Mesenchymal stem cell (in vitro differentiated cells and primary cell): ENCODE results near the gene KCNN2.

ENCODE experiments used
- DNase-seq: peaks from one replicate; pipeline ENCODE4 v3.0.0-alpha.2; 2013
- H2AFZ ChIP-seq: one replicate; pipeline ENCODE4 v1.6.1; 2013; ENCODE audit warnings: low read depth, mild to moderate bottlenecking, control low read depth, inconsistent platforms, low read length, moderate library complexity
- H2AK5ac ChIP-seq: 2 replicates; pipeline ENCODE4 v1.6.1; 2013; ENCODE audit warnings: low read length, moderate library complexity, mild to moderate bottlenecking, inconsistent platforms; ENCODE audit not compliant: severe bottlenecking
- H2BK120ac ChIP-seq: one replicate; pipeline ENCODE4 v1.6.1; 2013; ENCODE audit warnings: low read depth, mild to moderate bottlenecking, inconsistent platforms, low read length, moderate library complexity
- H2BK12ac ChIP-seq, 2 experiments: one replicate each; pipeline ENCODE4 v1.6.1; 2013; ENCODE audit warnings: inconsistent platforms in 2 of 2, low read length in 2 of 2, mild to moderate bottlenecking in 2 of 2, moderate library complexity in 2 of 2, control low read depth in 1 of 2
- H2BK15ac ChIP-seq: one replicate; pipeline ENCODE4 v1.6.1; 2013; ENCODE audit warnings: mild to moderate bottlenecking, low read depth, inconsistent platforms; ENCODE audit not compliant: poor library complexity, severe bottlenecking
- H2BK5ac ChIP-seq: 2 replicates; pipeline ENCODE4 v1.6.1; 2013; ENCODE audit warnings: low read depth, mild to moderate bottlenecking, low read length, control low read depth, inconsistent platforms; ENCODE audit not compliant: poor library complexity, severe bottlenecking
- H3K14ac ChIP-seq, 2 experiments: one replicate each; pipeline ENCODE4 v1.6.1; 2013; ENCODE audit warnings: inconsistent platforms in 2 of 2, low read length in 2 of 2, control low read depth in 1 of 2, mild to moderate bottlenecking in 1 of 2, moderate library complexity in 1 of 2
- H3K18ac ChIP-seq, 2 experiments: one replicate each; pipeline ENCODE4 v1.6.1; 2013; ENCODE audit warnings: inconsistent platforms in 2 of 2, low read length in 2 of 2, control low read depth in 1 of 2, low read depth in 1 of 2, mild to moderate bottlenecking in 1 of 2
- H3K23ac ChIP-seq, 2 experiments: one replicate each; pipeline ENCODE4 v1.6.1; 2013; ENCODE audit warnings: inconsistent platforms in 2 of 2, low read length in 2 of 2, mild to moderate bottlenecking in 2 of 2, moderate library complexity in 2 of 2, control low read depth in 1 of 2
- H3K27ac ChIP-seq: 2 replicates; pipeline ENCODE4 v1.5.1; 2013; ENCODE audit warnings: mild to moderate bottlenecking, moderate library complexity, low read length, control low read depth, inconsistent platforms; ENCODE audit not compliant: poor library complexity, severe bottlenecking
- H3K27me3 ChIP-seq, 2 experiments: 2 replicates each; pipeline versions ENCODE4 v1.6.1 to v1.7.0; 2013; ENCODE audit warnings: low read length in 2 of 2, mild to moderate bottlenecking in 2 of 2, moderate library complexity in 2 of 2, control low read depth in 1 of 2, inconsistent platforms in 1 of 2; ENCODE audit not compliant: control insufficient read depth in 1 of 2, insufficient read depth in 1 of 2
- H3K36me3 ChIP-seq, 2 experiments: 2 replicates each; pipeline versions ENCODE4 v1.6.1 to v1.7.0; 2013; ENCODE audit warnings: low read length in 2 of 2, control low read depth in 1 of 2, inconsistent platforms in 1 of 2, low read depth in 1 of 2, mild to moderate bottlenecking in 1 of 2; ENCODE audit not compliant: insufficient read depth in 2 of 2, control insufficient read depth in 1 of 2
- H3K4ac ChIP-seq, 2 experiments: one replicate each; pipeline ENCODE4 v1.6.1; 2013; ENCODE audit warnings: inconsistent platforms in 2 of 2, low read length in 2 of 2, mild to moderate bottlenecking in 2 of 2, moderate library complexity in 2 of 2, control low read depth in 1 of 2, low read depth in 1 of 2
- H3K4me1 ChIP-seq: 2 replicates; pipeline ENCODE4 v1.6.1; 2013; ENCODE audit warnings: low read depth, low read length, control low read depth; ENCODE audit not compliant: control insufficient read depth, insufficient read depth
- H3K4me2 ChIP-seq: 2 replicates; pipeline ENCODE4 v1.6.1; 2013; ENCODE audit warnings: low read length, mild to moderate bottlenecking, inconsistent platforms; ENCODE audit not compliant: poor library complexity, severe bottlenecking
- H3K4me3 ChIP-seq, 2 experiments: 2 replicates each; pipeline versions ENCODE4 v1.5.1 to v1.7.0; 2013; ENCODE audit warnings: low read length in 2 of 2, mild to moderate bottlenecking in 2 of 2, control low read depth in 1 of 2, low read depth in 1 of 2; ENCODE audit not compliant: insufficient read depth in 1 of 2
- H3K79me1 ChIP-seq: replicated peaks from 2 replicates; pipeline ENCODE4 v1.6.1; 2013; ENCODE audit warnings: mild to moderate bottlenecking, control low read depth, low read length, inconsistent platforms; ENCODE audit not compliant: poor library complexity, severe bottlenecking
- H3K9ac ChIP-seq: 2 replicates; pipeline ENCODE4 v1.7.0; 2013; ENCODE audit warnings: mild to moderate bottlenecking, low read length, moderate library complexity
- H3K9me3 ChIP-seq: 2 replicates; pipeline ENCODE4 v1.7.0; 2013; ENCODE audit warnings: mild to moderate bottlenecking, low read length; ENCODE audit not compliant: control insufficient read depth
- H4K8ac ChIP-seq: one replicate; pipeline ENCODE4 v1.6.1; 2013; ENCODE audit warnings: inconsistent platforms, mild to moderate bottlenecking, low read length, moderate library complexity
- H4K91ac ChIP-seq: one replicate; pipeline ENCODE4 v1.6.1; 2013; ENCODE audit warnings: mild to moderate bottlenecking, low read length, inconsistent platforms
- WGBS: methylation state at CpG from one replicate; pipeline ENCODE4 v1.1.7; 2013; ENCODE audit warnings: mixed read lengths; 5-methylcytosine and 5-hydroxymethylcytosine counted together

KCNN2 gene

GRCh38 chr5:114332493-114332892 lies 29.4 kb upstream of the KCNN2 start:
- Histone ChIP-seq H3K4me3 (no peak overlapping the region), H3K4me1 (no peaks in the 10 kb centered on the region), H3K9me3 (no peaks in the 10 kb centered on the region), H4K8ac (no peak overlapping the region), H3K79me1 (no peaks in the 10 kb centered on the region), H3K18ac (no peak overlapping the region), H2BK12ac (no peak overlapping the region), H4K91ac (no peak overlapping the region), H3K4me2 (no peak overlapping the region), H3K36me3 (no peaks in the 10 kb centered on the region), H3K27me3 (no peaks in the 10 kb centered on the region), H3K23ac (no peak overlapping the region), H3K27ac (no peak overlapping the region), H2AFZ (no peak overlapping the region), H2BK5ac (no peak overlapping the region), H3K9ac (no peak overlapping the region), H3K4ac (no peak overlapping the region), H2BK120ac (no peak overlapping the region), H2AK5ac (no peak overlapping the region), H2BK15ac (no peak overlapping the region), H3K14ac (no peak overlapping the region)
- peak; percentile 37 for DNase-seq

GRCh38 chr5:114332925-114333324 lies 28.9 kb upstream of the KCNN2 start:
- 70% methylated on average over 5 of the region's 5 CpGs for WGBS
- Histone ChIP-seq H3K4me1 (no peaks in the 10 kb centered on the region), H3K14ac (no peak overlapping the region), H4K91ac (no peak overlapping the region), H3K79me1 (no peaks in the 10 kb centered on the region), H3K9me3 (no peaks in the 10 kb centered on the region), H3K27me3 (no peaks in the 10 kb centered on the region), H2BK12ac (no peak overlapping the region), H4K8ac (no peak overlapping the region), H2BK120ac (no peak overlapping the region), H3K18ac (no peak overlapping the region), H3K4ac (no peak overlapping the region), H2AK5ac (no peak overlapping the region), H2AFZ (no peak overlapping the region), H3K27ac (no peak overlapping the region), H3K4me3 (no peak overlapping the region), H3K36me3 (no peaks in the 10 kb centered on the region), H2BK15ac (no peak overlapping the region), H3K9ac (no peak overlapping the region), H3K23ac (no peak overlapping the region), H3K4me2 (no peak overlapping the region), H2BK5ac (no peak overlapping the region)
- peak; percentile 9 for DNase-seq

- H3K4ac ChIP-seq, result no peak overlapping the region
- no peak overlapping the region for H2AK5ac ChIP-seq
- DNase-seq, result peak; percentile 16
- H3K27me3 ChIP-seq, result no peaks in the 10 kb centered on the region
- H4K91ac ChIP-seq, result no peak overlapping the region
- H3K4me3 ChIP-seq, result no peak overlapping the region
- H2BK15ac ChIP-seq, result no peak overlapping the region
- H3K18ac ChIP-seq, result no peak overlapping the region
- no peak overlapping the region for H2AFZ ChIP-seq
- H2BK120ac ChIP-seq, result no peak overlapping the region
- H3K36me3 ChIP-seq, result no peaks in the 10 kb centered on the region
- no peak overlapping the region for H3K27ac ChIP-seq
- no peak overlapping the region for H2BK12ac ChIP-seq
- H3K79me1 ChIP-seq, result no peaks in the 10 kb centered on the region
- H3K9me3 ChIP-seq, result peaks cover 10% of the 10 kb centered on the region
- H3K4me2 ChIP-seq, result no peak overlapping the region
- no peak overlapping the region for H3K9ac ChIP-seq
- no peak overlapping the region for H4K8ac ChIP-seq
- no peak overlapping the region for H3K23ac ChIP-seq
- WGBS, result no CpG with 5 or more reads among the region's 1 CpG
- H3K4me1 ChIP-seq, result no peaks in the 10 kb centered on the region
- no peak overlapping the region for H2BK5ac ChIP-seq
- no peak overlapping the region for H3K14ac ChIP-seq
Observed at GRCh38 chr5:114335391-114335790, 26.5 kb upstream of the KCNN2 start.

GRCh38 chr5:114339108-114339507 lies 22.8 kb upstream of the KCNN2 start:
- Histone ChIP-seq H2BK5ac (no peak overlapping the region), H2BK12ac (no peak overlapping the region), H3K23ac (no peak overlapping the region), H3K79me1 (no peaks in the 10 kb centered on the region), H2BK15ac (no peak overlapping the region), H3K36me3 (no peaks in the 10 kb centered on the region), H3K9me3 (peaks cover 12% of the 10 kb centered on the region), H3K9ac (no peak overlapping the region), H3K4ac (no peak overlapping the region), H3K4me1 (no peaks in the 10 kb centered on the region), H3K18ac (no peak overlapping the region), H3K4me3 (no peak overlapping the region), H3K27me3 (no peaks in the 10 kb centered on the region), H4K91ac (no peak overlapping the region), H2AFZ (no peak overlapping the region), H4K8ac (no peak overlapping the region), H3K4me2 (no peak overlapping the region), H3K27ac (no peak overlapping the region), H2AK5ac (no peak overlapping the region), H2BK120ac (no peak overlapping the region), H3K14ac (no peak overlapping the region)
- WGBS, result 88% methylated on average over 3 of the region's 3 CpGs
- no peak for DNase-seq
